ENCODE results near the gene MPPE1.
"Not testable (repeated sequence)": the region's sequence is repeated elsewhere in the genome, so short reads cannot be mapped to it uniquely, and the experiment has no call there.

DNA sequence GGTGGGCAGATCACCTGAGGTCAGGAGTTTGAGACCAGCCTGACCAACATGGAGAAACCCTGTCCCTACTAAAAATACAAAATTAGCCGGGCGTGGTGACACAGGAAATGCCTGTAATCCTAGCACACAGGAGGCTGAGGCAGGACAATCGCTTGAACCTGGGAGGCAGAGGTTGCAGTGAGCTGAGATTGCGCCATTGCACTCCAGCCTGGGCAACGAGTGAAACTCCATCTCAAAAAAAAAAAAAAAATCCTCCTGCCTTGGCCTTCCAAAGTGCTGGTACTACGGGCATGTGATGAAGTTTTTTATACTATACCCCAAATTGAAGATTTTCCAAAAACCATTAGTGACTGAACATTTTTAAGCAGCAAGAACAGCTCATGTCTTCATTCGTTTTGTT lies 15.7 kb downstream of the MPPE1 start:
- not testable (repeated sequence) for TF ChIP-seq NFYA (IDR thresholded peaks at IDR 0.05; ENCODE audit: borderline replicate concordance, low read depth, low read length); SUZ12 (IDR thresholded peaks at IDR 0.05; ENCODE audit: unreplicated experiment); SMC3 (IDR thresholded peaks at IDR 0.05; ENCODE audit: borderline replicate concordance, low read length); ZZZ3 (IDR thresholded peaks at IDR 0.05; ENCODE audit: control insufficient read depth, insufficient read length, low read depth); SIX5 (IDR thresholded peaks at IDR 0.05; ENCODE audit: low read depth, low read length, severe bottlenecking)
- TF ChIP-seq, protein P1, sequence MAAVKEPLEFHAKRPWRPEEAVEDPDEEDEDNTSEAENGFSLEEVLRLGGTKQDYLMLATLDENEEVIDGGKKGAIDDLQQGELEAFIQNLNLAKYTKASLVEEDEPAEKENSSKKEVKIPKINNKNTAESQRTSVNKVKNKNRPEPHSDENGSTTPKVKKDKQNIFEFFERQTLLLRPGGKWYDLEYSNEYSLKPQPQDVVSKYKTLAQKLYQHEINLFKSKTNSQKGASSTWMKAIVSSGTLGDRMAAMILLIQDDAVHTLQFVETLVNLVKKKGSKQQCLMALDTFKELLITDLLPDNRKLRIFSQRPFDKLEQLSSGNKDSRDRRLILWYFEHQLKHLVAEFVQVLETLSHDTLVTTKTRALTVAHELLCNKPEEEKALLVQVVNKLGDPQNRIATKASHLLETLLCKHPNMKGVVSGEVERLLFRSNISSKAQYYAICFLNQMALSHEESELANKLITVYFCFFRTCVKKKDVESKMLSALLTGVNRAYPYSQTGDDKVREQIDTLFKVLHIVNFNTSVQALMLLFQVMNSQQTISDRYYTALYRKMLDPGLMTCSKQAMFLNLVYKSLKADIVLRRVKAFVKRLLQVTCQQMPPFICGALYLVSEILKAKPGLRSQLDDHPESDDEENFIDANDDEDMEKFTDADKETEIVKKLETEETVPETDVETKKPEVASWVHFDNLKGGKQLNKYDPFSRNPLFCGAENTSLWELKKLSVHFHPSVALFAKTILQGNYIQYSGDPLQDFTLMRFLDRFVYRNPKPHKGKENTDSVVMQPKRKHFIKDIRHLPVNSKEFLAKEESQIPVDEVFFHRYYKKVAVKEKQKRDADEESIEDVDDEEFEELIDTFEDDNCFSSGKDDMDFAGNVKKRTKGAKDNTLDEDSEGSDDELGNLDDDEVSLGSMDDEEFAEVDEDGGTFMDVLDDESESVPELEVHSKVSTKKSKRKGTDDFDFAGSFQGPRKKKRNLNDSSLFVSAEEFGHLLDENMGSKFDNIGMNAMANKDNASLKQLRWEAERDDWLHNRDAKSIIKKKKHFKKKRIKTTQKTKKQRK (IDR thresholded peaks at IDR 0.05; ENCODE audit: low read depth, low read length): not testable (repeated sequence)
- TF ChIP-seq, protein P2, sequence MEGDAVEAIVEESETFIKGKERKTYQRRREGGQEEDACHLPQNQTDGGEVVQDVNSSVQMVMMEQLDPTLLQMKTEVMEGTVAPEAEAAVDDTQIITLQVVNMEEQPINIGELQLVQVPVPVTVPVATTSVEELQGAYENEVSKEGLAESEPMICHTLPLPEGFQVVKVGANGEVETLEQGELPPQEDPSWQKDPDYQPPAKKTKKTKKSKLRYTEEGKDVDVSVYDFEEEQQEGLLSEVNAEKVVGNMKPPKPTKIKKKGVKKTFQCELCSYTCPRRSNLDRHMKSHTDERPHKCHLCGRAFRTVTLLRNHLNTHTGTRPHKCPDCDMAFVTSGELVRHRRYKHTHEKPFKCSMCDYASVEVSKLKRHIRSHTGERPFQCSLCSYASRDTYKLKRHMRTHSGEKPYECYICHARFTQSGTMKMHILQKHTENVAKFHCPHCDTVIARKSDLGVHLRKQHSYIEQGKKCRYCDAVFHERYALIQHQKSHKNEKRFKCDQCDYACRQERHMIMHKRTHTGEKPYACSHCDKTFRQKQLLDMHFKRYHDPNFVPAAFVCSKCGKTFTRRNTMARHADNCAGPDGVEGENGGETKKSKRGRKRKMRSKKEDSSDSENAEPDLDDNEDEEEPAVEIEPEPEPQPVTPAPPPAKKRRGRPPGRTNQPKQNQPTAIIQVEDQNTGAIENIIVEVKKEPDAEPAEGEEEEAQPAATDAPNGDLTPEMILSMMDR (IDR thresholded peaks at IDR 0.05 in 2 of 3, conservative IDR thresholded peaks at IDR 0.05 in 1 of 3; ENCODE audit: control insufficient read depth in 2 of 3, extremely low read depth in 1 of 3, insufficient read depth in 1 of 3, low read depth in 3 of 3, low read length in 3 of 3): not testable (repeated sequence)
- TF ChIP-seq, protein P3, sequence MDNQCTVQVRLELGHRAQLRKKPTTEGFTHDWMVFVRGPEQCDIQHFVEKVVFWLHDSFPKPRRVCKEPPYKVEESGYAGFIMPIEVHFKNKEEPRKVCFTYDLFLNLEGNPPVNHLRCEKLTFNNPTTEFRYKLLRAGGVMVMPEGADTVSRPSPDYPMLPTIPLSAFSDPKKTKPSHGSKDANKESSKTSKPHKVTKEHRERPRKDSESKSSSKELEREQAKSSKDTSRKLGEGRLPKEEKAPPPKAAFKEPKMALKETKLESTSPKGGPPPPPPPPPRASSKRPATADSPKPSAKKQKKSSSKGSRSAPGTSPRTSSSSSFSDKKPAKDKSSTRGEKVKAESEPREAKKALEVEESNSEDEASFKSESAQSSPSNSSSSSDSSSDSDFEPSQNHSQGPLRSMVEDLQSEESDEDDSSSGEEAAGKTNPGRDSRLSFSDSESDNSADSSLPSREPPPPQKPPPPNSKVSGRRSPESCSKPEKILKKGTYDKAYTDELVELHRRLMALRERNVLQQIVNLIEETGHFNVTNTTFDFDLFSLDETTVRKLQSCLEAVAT (IDR thresholded peaks at IDR 0.05): not testable (repeated sequence)
- TF ChIP-seq, protein P4, sequence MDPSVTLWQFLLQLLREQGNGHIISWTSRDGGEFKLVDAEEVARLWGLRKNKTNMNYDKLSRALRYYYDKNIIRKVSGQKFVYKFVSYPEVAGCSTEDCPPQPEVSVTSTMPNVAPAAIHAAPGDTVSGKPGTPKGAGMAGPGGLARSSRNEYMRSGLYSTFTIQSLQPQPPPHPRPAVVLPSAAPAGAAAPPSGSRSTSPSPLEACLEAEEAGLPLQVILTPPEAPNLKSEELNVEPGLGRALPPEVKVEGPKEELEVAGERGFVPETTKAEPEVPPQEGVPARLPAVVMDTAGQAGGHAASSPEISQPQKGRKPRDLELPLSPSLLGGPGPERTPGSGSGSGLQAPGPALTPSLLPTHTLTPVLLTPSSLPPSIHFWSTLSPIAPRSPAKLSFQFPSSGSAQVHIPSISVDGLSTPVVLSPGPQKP (IDR thresholded peaks at IDR 0.05; ENCODE audit: low read depth, low read length): not testable (repeated sequence)

Data from GM12878 (cell line).